ENCODE measurements around the gene WDPCP. TPM values are rescaled to one million over a fixed set of nuclear protein-coding genes. Genes with fewer than 3 reads are reported as not detected.

WDPCP gene
- total and polyA plus RNA-seq, 2 experiments from 2014 or later: 8.8 to 20.4 TPM

DNA sequence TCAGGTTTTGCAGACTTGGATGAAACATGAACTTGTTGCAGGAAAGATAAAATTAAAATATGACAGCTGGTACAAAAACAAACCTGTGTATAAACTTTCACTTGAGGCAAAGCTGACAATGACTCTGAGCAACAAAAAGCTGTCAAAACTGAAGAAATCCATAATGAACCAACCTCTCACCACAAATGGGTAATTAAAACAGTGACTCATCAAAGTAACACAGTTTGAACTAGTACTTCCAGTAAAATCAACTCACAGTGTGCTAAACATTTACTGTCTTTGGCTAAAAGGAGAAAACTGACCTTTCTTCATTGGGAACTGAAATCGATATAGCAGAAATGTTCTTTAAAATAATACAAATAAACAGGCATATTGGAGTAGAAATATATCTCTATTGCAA, 209.7 kb downstream of the WDPCP start:
- H3K4me3 Mint-ChIP-seq: no peak overlapping the region
- peaks cover 2% of the 10 kb centered on the region; the same call in 1 of the 3 replicates for H3K36me3 Mint-ChIP-seq (ENCODE audit: low read depth)
- peaks cover 16% of the 10 kb centered on the region; the same call in 2 of the 3 replicates for H3K4me1 Mint-ChIP-seq
- no peaks in the 10 kb centered on the region for H3K27me3 ChIP-seq (ENCODE audit: insufficient read depth)
- no peaks in the 10 kb centered on the region for H3K9me2 ChIP-seq (ENCODE audit: insufficient read depth)
- H3K27ac Mint-ChIP-seq: peak overlapping the region; percentile 76
- no peak overlapping the region for H2AFZ ChIP-seq
- no peak overlapping the region for H3K4me3 ChIP-seq
- no peak overlapping the region for H3K27ac ChIP-seq (ENCODE audit: low read depth)
- H3K4me2 ChIP-seq: no peak overlapping the region
- no peaks in the 10 kb centered on the region for H4K20me1 ChIP-seq (replicated peaks; ENCODE audit: insufficient read depth)
- no peaks in the 10 kb centered on the region for H3F3A ChIP-seq (replicated peaks; ENCODE audit: low read depth)
- no peaks in the 10 kb centered on the region for H3K79me2 ChIP-seq (replicated peaks; ENCODE audit: insufficient read depth)
- H3K9me3 Mint-ChIP-seq: no peaks in the 10 kb centered on the region
- TF ChIP-seq ZNF331 (CRISPR knock-in tag; IDR thresholded peaks at IDR 0.05; ENCODE audit: low read depth) (no peak), POLR2AphosphoS5 (IDR thresholded peaks at IDR 0.05; ENCODE audit: low read depth) (no peak), ZNF114 (CRISPR knock-in tag; IDR thresholded peaks at IDR 0.05) (no peak)
- TF ChIP-seq, protein P1, sequence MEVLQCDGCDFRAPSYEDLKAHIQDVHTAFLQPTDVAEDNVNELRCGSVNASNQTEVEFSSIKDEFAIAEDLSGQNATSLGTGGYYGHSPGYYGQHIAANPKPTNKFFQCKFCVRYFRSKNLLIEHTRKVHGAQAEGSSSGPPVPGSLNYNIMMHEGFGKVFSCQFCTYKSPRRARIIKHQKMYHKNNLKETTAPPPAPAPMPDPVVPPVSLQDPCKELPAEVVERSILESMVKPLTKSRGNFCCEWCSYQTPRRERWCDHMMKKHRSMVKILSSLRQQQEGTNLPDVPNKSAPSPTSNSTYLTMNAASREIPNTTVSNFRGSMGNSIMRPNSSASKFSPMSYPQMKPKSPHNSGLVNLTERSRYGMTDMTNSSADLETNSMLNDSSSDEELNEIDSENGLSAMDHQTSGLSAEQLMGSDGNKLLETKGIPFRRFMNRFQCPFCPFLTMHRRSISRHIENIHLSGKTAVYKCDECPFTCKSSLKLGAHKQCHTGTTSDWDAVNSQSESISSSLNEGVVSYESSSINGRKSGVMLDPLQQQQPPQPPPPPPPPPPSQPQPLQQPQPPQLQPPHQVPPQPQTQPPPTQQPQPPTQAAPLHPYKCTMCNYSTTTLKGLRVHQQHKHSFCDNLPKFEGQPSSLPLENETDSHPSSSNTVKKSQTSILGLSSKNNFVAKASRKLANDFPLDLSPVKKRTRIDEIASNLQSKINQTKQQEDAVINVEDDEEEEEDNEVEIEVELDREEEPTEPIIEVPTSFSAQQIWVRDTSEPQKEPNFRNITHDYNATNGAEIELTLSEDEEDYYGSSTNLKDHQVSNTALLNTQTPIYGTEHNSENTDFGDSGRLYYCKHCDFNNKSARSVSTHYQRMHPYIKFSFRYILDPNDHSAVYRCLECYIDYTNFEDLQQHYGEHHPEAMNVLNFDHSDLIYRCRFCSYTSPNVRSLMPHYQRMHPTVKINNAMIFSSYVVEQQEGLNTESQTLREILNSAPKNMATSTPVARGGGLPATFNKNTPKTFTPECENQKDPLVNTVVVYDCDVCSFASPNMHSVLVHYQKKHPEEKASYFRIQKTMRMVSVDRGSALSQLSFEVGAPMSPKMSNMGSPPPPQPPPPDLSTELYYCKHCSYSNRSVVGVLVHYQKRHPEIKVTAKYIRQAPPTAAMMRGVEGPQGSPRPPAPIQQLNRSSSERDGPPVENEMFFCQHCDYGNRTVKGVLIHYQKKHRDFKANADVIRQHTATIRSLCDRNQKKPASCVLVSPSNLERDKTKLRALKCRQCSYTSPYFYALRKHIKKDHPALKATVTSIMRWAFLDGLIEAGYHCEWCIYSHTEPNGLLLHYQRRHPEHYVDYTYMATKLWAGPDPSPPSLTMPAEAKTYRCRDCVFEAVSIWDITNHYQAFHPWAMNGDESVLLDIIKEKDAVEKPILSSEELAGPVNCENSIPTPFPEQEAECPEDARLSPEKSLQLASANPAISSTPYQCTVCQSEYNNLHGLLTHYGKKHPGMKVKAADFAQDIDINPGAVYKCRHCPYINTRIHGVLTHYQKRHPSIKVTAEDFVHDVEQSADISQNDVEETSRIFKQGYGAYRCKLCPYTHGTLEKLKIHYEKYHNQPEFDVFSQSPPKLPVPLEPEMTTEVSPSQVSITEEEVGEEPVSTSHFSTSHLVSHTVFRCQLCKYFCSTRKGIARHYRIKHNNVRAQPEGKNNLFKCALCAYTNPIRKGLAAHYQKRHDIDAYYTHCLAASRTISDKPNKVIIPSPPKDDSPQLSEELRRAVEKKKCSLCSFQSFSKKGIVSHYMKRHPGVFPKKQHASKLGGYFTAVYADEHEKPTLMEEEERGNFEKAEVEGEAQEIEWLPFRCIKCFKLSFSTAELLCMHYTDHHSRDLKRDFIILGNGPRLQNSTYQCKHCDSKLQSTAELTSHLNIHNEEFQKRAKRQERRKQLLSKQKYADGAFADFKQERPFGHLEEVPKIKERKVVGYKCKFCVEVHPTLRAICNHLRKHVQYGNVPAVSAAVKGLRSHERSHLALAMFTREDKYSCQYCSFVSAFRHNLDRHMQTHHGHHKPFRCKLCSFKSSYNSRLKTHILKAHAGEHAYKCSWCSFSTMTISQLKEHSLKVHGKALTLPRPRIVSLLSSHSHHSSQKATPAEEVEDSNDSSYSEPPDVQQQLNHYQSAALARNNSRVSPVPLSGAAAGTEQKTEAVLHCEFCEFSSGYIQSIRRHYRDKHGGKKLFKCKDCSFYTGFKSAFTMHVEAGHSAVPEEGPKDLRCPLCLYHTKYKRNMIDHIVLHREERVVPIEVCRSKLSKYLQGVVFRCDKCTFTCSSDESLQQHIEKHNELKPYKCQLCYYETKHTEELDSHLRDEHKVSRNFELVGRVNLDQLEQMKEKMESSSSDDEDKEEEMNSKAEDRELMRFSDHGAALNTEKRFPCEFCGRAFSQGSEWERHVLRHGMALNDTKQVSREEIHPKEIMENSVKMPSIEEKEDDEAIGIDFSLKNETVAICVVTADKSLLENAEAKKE (CRISPR knock-in tag; IDR thresholded peaks at IDR 0.05): no peak
- TF ChIP-seq, protein P2, sequence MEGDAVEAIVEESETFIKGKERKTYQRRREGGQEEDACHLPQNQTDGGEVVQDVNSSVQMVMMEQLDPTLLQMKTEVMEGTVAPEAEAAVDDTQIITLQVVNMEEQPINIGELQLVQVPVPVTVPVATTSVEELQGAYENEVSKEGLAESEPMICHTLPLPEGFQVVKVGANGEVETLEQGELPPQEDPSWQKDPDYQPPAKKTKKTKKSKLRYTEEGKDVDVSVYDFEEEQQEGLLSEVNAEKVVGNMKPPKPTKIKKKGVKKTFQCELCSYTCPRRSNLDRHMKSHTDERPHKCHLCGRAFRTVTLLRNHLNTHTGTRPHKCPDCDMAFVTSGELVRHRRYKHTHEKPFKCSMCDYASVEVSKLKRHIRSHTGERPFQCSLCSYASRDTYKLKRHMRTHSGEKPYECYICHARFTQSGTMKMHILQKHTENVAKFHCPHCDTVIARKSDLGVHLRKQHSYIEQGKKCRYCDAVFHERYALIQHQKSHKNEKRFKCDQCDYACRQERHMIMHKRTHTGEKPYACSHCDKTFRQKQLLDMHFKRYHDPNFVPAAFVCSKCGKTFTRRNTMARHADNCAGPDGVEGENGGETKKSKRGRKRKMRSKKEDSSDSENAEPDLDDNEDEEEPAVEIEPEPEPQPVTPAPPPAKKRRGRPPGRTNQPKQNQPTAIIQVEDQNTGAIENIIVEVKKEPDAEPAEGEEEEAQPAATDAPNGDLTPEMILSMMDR (conservative IDR thresholded peaks at IDR 0.05; ENCODE audit: low read depth in 2 of 2): no peak
- H3K27me3 Mint-ChIP-seq (ENCODE audit: insufficient read depth, low read depth, poor library complexity): no peaks in the 10 kb centered on the region
- no peak for ATAC-seq
- no peaks in the 10 kb centered on the region for H3K36me3 ChIP-seq (ENCODE audit: insufficient read depth)
- no peak for DNase-seq (ENCODE audit: low spot score)
- peaks cover 5% of the 10 kb centered on the region; the same call in 1 of the 2 replicates for H3K4me1 ChIP-seq (ENCODE audit: insufficient read depth)
